Muscle of arm (tissue), 12 donors: ENCODE data around the gene ADAM19. TPM values are rescaled to one million over a fixed set of nuclear protein-coding genes. Genes with fewer than 3 reads are reported as not detected.
A peak's percentile ranks its signal among the peaks of the same experiment; 100 is the strongest.

Experiments used
- DNase-seq: peaks from one replicate; pipeline ENCODE4 v3.0.0-alpha.2; 2013
- polyA plus RNA-seq, 12 donors: library from polyadenylated mRNA; unstranded; fragments of 120-200 nt; gene quantifications; one replicate each; pipeline ENCODE4 v1.2.1, GENCODE V29; 2013; ENCODE audit not compliant: insufficient read length in 12 of 12

Gene ADAM19
- polyA plus RNA-seq, 12 donors: 14.8 to 64.0 (median 20.3) TPM

DNA sequence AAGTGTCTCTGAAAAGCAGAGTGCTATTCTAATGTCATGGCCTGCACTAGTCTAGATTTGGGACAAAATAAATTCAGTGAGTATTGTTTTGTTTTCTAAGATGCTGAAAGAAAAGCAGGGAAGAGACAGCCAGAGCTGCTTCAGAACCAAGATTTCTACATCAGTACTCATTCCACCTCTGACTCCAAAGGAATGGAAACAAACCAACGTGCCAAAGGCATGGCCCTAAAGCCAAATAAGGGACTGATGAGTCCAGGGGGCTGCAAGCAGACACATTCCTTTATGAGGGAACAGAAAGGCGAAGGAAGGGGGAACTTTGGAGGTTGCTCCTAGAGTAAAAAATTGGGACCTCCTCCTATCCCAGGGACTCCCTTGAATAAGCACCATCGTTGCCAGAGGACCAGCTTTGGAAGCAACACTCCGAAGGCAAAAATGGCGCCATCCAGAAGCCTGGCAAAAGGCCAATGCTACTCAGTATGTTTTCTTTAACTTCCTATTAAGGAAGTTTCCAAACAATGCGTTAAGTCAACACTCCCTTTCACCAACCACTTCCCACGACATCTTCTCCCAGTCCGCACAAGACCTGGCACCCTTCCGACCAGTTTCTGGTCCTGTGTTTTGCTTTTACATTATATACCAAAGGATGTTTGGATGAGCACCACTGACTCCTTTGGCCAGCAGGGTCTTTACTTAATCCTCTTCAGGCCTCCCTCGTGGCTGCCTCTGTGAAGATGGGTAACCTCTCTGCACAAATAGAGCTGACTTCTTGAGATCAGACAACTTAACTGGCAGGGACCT lies 31.6 kb downstream of the ADAM19 start:
- DNase-seq: no peak

DNA sequence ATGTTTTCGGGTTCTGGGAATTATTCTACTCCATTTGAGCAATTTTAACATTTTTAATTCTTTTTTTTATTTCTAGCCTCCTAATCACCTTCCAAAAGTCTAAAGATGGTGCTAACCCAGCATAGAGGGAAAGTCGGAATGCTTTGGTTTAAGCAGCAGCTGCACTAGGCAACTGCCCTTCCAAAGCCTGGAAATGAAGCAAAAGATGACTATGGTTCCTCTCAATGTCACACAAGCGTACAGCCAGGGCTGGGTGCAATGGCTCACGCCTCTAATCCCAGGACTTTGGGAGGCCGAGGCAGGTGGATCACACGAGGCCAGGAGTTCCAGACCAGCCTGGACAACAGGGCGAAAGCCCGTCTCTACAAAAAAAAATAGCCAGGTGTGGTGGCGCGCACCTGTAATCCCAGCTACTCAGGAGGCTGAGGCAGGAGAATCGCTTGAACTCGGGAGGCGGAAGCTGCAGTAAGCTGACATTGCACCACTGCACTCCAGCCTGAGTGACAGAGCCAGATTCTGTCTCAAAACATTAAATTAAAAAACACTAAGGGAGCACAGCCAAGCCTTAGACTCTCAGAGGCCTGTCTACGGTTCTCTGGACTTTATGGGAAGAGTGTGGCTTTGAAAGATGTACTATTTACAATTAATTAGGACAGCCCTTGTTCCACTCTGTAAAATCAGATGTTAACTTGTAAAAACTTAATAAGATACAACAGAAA lies 33.1 kb downstream of the ADAM19 start:
- no peak for DNase-seq

DNA sequence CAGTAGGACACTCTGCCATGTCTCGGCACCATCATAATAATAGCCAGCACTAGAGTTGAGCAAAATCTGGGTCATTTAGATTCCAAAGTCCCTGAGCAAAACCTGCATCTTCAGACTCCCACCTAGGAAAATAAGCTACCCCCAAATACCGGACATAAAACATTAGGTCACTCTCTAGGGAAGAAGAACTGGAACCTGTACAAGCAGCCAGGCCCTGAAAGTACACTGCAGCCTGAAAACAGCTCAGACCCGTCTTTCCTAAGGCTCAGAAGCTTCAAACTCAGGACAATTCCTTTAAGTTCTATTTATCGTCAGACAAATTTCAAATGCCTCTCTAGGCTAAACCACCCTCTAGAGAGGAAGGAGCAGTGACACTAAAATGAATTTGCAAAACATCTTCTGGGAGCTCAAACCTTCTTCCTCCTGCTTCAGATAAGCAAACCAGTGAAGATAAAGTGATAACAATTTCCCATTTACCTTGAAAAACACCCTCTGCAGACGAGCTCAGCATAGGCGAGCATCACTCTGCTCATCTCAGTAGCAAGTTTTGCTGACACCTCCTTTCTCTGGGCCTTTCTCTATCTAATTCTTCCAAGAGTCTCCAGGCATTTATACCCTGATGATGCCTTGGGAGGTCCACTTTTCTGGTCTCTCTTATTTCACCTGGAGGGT lies 34.0 kb downstream of the ADAM19 start:
- DNase-seq: peak; percentile 55

DNA sequence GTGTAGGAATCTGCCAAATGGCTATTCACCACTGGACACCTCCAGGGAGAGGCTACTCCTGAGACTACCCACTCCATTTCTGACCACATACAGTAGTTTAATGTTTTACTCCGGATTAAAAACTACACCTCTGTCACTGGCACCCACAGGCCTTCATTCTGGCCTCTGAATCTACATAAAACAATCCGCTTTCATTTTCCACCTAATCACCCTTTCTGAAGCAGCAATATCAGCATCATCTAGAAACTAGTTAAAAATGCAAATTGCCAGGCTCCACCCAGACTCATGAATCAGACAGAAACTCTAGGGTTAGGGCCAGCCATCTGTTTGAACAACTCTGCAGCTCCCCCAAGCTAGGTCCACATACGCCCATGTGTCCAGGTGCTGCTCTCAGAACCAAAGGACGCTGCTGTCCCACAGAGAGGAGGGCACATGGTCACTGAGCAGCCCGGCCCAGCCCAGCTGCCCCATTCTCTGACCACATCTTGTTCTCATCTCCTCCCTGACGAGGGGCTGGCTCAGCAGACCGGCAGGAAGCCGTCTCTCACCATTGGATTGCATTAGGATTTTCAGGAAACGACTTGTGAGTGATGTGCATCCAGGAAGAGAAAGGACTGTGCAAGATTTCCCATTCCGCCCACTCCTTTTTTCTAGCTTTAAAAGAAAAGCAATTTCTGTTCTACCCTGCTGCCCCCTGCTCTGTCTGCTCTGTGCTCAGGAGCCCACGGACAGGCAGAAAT lies 34.7 kb downstream of the ADAM19 start:
- DNase-seq: peak; percentile 58

DNA sequence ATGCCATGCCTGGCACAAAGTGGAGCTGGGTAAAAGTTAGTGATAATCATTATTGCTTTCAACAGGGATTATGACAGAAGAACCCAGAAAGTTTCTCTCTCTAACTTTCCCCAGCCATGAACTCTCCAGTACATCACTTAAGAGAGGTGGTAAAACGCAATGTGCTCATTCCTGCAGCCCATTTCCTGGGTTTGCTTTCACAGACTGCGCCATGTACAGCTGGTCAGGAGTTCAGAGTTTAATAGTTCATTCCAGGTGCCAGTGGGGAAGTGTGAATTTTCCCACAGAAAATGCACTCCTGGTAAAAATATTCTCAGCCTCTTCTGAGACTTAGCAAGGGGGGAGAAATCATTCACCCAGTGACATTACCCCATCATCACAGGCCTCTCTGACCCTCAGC lies 35.5 kb downstream of the ADAM19 start:
- no peak for DNase-seq

DNA sequence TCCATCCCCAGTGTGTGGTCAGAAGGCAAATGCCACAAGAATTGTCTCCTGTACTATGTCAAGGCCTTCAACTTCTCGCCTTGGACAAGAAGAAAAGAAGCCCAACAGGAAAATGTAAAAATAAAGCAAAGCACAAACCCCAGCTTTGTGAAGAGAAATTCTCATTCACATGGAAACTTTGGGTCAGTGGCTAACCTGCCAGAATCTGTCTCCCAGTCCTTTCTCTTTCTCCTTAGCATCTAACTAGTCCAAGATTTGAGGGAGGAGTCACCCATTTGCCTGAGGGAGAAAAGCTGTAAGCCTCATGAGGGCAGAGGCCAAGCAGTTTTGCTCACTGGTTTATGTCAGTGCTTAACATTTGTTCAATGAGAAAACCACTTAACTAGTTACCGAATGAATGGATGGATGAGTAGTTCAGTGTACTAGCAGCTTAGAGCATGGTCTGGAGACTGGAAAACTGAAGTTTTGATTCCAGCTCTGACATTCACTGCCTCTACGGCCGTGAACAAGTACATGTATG lies 36.0 kb downstream of the ADAM19 start:
- no peak for DNase-seq

DNA sequence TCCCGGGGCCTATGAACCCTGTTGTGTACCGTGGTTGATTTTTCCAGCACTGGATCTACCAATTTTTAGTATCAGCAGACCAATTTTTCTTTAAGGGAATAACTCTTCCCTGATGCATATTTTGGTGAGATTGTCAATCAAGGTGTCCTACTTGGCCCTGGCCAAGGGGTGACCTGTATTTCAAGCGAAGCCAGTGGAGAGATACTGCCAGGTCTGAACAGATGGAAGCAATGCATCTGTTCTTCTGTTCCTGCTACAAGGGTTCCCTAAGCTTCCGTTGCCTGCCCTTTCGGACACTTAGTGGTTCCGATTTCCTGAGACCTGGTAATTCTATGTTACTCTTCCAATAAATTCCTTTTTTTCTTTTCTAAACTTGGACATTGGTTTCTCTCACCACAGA lies 37.3 kb downstream of the ADAM19 start:
- DNase-seq: no peak

DNA sequence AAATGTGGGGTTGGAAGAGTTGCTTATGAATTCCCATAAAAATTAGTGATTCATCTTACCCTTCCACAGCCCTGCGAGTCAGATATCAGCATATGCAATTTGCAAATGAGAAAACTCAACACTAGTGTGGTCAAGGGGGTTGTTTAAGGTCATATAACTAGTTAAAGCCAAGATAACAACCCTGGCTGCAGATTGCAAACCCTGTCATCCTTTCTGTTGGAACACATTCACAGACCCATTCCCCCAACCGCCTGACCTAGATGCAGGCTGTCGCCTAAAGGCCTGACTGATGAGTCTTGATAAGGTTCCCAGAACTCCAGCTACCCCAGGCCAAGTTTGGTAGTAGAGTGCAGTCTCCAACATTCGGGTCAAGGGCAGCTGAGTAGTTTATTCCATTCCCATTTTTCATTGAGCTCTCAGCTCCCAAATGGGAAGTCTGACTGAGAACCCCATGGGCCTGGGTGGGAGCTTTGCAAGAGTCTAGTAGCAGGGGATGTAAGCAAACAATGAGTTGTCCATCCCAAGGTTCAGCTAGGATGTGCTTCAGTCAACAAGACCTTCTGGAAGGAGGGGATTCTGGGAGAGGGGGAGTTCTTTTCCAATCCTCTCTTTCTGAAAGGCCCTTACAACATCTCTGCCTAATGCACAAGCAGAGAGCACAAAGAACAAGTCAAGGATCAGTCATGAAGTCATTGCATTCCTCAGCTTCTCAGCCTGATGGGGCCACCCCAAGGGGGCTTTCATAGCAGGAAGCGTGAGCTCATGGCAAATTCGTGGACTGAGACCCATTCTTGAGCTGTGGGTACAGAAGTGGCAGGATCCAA lies 40.3 kb downstream of the ADAM19 start:
- DNase-seq: no peak

DNA sequence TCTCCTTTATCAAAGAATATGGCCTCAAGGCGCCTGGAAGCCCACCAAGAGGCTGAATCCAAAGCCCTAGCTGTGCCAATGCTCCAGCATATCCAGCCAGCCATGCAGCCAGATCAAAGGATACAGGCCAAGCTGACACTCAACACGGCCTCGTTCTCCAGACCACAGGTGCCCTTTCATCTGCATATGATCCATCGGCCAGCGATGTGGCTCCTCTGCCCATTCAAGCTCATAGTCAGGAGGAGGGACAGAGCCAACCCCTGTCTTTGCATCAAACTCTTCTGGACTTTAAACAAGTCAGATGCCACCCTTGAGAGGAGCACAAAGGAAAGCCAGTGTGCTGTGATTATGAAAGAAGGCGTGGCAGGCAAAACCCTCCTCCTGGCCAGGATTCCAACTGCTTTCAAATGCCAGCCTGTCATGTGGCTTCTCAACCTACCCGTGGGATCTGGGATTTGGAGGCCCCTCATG lies 42.5 kb downstream of the ADAM19 start:
- no peak for DNase-seq

DNA sequence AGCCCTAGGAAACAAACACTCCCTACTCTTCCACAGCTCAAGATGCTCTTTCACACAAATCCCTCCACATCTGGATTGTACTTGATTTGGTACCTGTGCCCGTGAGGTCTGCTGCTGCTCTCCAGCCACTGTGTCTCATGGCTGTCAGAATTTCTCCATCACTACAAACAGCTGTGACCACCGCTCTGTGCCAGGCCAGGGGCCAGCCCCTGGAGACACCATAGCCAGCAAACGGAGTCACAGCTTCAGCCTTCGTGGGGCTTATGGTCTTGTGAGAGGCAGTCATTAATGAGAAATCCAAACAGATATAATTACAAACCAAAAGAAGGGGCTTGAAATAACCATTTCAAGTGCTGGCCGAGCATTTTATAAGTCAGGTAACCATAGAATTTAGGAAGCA lies 43.6 kb downstream of the ADAM19 start:
- no peak for DNase-seq

DNA sequence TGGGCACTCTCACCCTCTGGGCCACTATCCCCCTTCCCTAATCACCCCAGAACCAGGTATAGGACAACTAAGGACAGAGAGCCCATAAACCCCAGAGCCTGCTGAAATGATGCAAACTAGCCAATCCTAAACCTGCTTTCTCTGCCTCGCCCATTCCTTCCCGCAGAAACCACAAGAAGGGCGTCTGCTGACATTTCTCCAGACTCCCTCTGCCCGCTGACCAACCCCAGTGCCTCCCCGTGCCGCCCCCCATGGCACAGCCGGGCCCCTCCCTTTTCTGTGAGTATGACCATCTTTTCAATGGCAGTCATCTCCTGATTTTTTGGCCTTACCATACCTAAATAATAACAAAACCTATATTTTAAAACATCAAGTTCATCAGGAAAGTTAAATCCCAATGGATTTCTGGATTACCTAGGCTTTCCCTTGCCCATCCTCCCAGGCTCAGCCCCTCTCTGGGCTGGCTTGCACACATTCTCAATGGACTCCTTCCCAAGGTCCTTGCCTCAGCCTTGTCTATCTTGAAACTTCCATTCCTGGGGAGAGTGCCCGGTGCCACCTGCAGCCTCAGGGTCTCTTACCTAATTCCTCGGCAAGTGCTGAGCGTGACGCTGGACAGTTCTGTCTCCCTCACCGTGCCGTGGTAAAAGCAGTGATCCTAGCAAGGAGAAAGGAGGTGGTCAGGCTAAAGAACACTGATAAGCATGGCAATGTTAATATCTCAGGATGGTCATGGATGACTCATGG lies 45.2 kb downstream of the ADAM19 start:
- no peak for DNase-seq

DNA sequence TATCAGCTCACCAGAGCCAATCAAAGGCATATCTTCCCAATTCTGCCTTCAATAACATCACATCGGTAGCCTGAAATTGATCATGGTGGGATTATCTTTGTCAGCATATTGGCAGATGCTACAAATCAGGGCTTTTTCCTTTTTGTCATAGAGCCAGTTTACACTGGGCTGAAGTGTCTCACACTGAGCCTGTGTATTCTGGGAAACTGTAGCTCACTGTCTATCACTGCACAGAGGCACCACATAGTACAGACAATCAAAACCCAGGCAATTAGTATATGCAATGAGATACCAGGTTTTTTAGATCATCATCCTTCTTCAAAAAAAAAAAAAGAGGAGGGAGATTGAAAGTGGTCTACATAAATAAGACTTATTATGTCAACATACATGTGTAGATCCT lies 46.6 kb downstream of the ADAM19 start:
- DNase-seq: no peak

DNA sequence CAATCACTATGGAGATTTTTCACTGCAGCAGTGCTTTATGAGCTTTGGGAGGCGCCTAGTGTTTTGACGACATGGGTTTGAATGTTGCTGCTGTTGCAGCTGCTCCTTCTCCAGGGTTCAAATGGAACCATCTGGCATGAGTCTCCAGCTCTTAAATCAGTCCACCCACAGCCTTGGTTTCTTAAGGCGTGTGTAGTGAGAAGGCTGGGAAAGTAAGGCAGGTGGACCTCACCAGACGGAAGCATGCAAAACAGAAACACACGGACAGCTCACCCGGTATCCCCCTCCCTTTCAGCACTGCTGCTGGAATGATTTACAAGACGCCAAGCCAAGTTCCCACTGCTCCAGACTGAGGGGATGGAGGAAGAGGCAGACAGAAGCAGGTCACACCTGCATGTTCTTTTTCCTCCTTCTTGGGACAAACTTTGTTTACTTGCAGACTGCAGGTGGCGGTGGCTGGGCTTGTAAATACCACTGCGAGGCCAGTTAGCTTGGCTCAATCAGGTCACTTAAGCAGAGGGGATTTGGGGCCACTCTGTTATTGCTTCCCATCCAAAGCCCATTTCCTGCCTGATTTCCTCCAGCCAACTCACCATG lies 47.4 kb downstream of the ADAM19 start:
- peak; percentile 81 for DNase-seq

DNA sequence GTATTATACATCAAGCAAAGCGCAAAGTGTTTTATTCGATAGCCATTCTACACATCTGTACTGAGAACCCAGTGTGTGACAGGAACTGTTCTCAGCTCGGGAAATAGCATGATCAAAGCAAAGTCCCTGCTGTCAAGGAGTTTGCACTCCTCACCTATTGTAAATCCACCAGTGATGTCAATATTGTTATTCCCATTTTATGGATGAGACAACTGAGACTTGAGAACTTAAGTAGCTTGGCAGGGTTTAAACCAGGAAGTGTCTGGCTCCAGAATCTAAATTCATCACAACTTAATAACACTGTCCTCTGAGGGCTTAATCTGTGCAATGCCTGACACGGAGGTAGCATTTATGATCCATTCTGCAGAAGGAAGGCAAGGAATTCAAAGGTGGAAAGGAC lies 50.7 kb downstream of the ADAM19 start:
- DNase-seq: no peak

DNA sequence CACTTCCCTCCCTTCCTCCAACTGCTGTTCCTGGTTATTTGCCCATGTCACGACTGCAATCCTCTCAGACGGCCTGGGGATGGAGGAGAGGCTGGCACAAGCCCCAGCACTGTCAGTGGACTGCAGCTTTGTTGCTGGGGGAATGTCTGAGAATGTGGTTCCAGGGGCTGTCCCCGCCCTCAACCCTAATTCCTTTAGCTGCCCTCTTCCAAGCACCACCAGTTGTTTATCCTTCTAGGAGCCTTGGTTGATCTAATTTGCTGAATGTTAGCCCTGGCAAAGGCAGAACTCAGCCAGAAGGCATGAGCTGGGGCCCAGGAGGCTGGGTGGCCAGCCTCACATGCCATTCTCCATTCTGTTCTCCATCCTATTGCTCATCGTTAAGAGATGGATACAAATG lies 51.6 kb downstream of the ADAM19 start:
- DNase-seq: no peak

DNA sequence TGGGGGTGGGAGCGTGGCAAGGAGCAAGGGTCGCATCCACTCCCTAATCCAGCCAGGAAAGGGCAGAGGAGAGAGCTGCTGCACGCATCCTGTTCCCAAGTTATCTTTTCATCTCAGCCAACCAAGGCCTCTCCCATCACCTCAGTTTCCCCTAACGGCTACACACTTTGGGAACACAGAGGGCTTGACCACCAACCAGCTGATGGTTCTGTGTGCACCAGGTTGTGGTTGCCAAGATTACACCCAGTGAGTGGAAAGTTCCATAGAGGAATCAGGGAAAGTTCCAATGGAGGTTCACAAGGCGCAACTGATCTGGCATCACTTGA lies 53.9 kb downstream of the ADAM19 start:
- no peak for DNase-seq

DNA sequence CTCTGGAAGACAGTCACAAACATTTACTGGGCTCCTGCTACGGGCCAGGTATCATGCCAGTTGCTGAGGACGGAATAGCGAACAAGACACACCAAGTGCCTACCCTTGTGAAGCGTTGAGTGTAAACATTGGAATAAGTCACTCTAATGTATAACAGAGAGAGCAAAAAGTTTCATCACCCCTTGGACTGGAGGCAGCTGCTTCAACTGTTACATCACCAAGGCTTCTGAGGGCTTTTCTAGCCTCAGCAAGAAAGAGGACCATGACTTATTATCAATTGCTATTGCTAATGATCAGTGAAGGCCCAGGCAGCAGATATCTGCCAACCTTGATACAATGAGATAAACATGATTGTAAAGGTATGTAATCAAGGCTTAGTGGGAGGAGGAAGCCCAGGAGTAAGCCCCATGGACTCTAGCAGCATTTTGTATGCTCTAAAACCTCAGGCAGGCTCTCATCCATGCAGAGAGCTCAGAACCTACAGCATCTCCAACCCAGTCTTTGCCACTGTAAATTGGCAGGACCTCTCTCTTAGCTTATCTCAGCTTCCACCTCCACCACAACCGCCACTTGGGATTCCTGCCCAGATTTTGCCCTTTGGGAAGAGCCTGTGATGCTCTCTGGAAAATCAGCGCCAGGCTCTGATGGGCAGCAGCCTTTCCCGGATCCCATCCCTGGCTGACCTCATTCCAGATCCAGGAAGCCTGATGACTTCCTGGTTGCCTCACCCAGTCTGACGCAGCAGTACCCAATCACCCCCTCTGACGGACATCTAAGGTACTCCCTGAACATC lies 54.5 kb downstream of the ADAM19 start:
- no peak for DNase-seq

DNA sequence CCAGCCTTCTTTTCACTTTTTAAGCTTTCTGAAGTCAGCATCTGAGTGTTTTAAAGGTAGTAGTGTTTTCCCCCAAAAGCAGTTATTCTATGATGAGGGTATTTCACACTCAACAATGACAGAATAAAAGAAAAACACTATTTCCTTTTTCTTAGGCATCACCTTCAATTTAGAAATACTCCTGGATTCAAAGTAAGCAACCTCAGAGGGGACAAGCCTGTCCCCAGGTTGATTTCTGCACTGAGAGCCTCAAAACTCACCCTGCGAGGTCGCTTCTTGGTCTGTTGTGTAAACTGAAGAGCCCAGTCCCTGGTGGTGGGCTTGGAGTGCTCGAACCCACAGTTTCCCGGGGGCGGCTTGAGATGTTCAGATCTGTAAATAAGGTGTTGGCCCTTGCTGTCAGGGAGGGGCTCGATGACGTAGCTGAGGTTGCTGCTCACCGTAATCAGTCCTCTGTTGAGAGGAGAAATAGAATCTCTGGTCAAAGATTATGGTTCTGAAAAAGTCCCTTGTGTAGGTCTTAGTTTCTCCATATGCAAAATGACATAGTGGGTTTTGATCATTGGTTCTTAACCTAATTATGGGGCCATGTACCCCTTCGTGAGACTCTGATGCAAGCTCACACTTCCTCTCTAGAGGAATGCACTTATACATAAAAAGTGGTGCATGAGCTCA lies 55.9 kb downstream of the ADAM19 start:
- DNase-seq: no peak
